OCI-LY7 (cell line): ENCODE data around the gene LYG1.

ENCODE experiments used
- CTCF ChIP-seq: fragments of 200-600 bp; sonication (generic); conservative IDR thresholded peaks from 2 replicates; pipeline ENCODE4 v1.5.1; 2014; ENCODE audit warnings: mild to moderate bottlenecking, antibody characterized with exemption, low read length, moderate library complexity, mixed read lengths
- EZH2phosphoT487 ChIP-seq: fragments of 200-600 bp; sonication (generic); IDR thresholded peaks from 2 replicates; pipeline ENCODE4 v1.6.1; 2018; ENCODE audit warnings: low read depth, borderline replicate concordance, mild to moderate bottlenecking, mixed run types, antibody characterized with exemption, low read length, moderate library complexity, mixed read lengths

GRCh38 chr2:99279969-99280695, 20.9 kb downstream of the LYG1 start:
- TF ChIP-seq EZH2phosphoT487 (no peak), CTCF (no peak)
